ENCODE measurements around the gene DERL3. TPM values are rescaled to one million over a fixed set of nuclear protein-coding genes. Genes with fewer than 3 reads are reported as not detected.

DERL3 gene
- total and polyA plus RNA-seq, 4 donors: 6.1 to 15.1 (median 7.5) TPM

DNA sequence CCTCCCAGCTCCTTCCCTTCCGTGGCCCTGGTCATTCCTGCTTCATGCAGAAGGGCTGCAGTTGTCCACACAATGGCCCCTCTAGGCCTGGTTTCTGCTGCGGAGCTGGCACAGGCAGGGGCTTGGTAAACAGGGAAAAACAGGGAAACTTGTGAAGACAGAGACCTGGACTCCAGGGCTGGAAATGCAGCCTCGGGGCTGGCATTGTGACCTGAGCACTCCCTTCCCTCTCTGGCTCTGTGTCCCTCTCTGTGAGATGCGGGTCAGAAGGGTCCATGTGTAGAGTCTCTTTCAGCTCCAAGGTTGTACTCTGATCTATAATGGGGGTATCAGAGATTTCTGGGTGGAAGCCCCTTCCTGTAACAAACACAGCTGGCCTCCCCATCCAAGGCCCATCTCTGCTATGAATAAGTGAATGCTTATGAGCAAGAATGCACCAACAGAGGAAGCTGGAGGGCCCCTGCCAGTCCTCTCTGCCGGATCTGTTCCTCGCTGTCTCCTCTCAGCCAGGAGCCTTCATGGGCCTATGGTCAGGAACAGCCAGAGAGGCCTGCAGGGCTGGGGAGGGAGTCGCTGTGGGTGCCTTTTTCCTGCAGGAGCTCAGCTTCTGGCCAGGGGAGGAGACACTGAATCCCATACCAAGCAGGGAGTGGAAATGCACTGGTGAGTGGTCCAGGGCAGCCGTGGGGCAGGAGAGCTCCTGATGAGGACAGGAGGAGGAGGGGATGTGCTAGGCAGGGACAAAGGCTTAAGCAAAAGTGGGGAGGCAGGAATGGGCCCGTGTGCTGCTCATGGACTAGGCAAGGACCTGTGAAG lies 6.7 kb upstream of the DERL3 start:
- TF ChIP-seq, protein P1, sequence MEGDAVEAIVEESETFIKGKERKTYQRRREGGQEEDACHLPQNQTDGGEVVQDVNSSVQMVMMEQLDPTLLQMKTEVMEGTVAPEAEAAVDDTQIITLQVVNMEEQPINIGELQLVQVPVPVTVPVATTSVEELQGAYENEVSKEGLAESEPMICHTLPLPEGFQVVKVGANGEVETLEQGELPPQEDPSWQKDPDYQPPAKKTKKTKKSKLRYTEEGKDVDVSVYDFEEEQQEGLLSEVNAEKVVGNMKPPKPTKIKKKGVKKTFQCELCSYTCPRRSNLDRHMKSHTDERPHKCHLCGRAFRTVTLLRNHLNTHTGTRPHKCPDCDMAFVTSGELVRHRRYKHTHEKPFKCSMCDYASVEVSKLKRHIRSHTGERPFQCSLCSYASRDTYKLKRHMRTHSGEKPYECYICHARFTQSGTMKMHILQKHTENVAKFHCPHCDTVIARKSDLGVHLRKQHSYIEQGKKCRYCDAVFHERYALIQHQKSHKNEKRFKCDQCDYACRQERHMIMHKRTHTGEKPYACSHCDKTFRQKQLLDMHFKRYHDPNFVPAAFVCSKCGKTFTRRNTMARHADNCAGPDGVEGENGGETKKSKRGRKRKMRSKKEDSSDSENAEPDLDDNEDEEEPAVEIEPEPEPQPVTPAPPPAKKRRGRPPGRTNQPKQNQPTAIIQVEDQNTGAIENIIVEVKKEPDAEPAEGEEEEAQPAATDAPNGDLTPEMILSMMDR (IDR thresholded peaks at IDR 0.05; ENCODE audit: control extremely low read depth, extremely low read depth): no peak
- DNase-seq (no peak), ATAC-seq (ENCODE audit: insufficient read depth, low FRiP score) (no peak)
- H3K27me3 ChIP-seq (ENCODE audit: control insufficient read depth in 3 of 3, insufficient read depth in 3 of 3, low read length in 2 of 3): no peaks in the 10 kb centered on the region
- no peak overlapping the region for H3K4me3 ChIP-seq
- WGBS, 2 donors: 75 to 80% methylated on average over 9 of the region's 9 CpGs
- H3K4me1 ChIP-seq (ENCODE audit: control insufficient read depth in 5 of 5, insufficient read depth in 5 of 5, low read length in 5 of 5): peaks cover 6 to 25% (median 13%) of the 10 kb centered on the region in 5 donors
- H3K27ac ChIP-seq (ENCODE audit: low read depth in 1 of 2, low read length in 1 of 2): no peak overlapping the region
- no peaks in the 10 kb centered on the region for H3K36me3 ChIP-seq (ENCODE audit: control insufficient read depth in 4 of 4, insufficient read depth in 4 of 4, low read length in 4 of 4)
- H3K9me3 ChIP-seq (ENCODE audit: control insufficient read depth in 4 of 4, insufficient read depth in 3 of 4, low read length in 3 of 4): no peaks in the 10 kb centered on the region
- no peak overlapping the region for H3K9ac ChIP-seq (ENCODE audit: insufficient read depth in 1 of 2, low read length in 2 of 2)

DNA sequence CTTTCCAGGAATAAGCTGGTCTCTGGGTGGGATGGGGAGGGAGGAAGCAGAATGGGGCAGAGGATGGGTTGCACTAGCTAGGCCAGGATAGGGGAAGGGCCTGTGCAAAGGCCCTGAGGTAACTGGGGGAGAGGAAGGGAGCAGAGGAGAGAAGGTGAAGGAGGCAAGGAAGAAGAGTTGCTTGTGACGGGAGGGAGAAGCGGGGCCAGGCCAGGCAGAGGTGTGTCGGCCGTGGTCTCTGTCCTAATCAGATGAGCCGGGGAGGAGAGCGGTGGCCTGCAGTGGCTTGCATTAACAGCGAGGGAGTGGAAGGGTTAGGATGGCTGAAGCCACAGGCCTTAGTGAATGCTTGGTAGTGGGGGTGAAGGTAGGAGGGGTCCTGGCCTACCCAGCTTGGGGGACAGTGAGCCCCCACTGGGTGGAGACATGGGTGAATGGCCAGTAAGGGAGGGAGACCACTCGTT lies 6.0 kb upstream of the DERL3 start:
- DNase-seq (no peak), ATAC-seq (ENCODE audit: insufficient read depth, low FRiP score) (no peak)
- TF ChIP-seq, protein P1 (IDR thresholded peaks at IDR 0.05; ENCODE audit: control extremely low read depth, extremely low read depth): no peak
- Histone ChIP-seq H3K27ac (ENCODE audit: low read depth in 1 of 2, low read length in 1 of 2) (no peak overlapping the region), H3K9ac (ENCODE audit: insufficient read depth in 1 of 2, low read length in 2 of 2) (no peak overlapping the region), H3K9me3 (ENCODE audit: control insufficient read depth in 4 of 4, insufficient read depth in 3 of 4, low read length in 3 of 4) (no peaks in the 10 kb centered on the region), H3K36me3 (ENCODE audit: control insufficient read depth in 4 of 4, insufficient read depth in 4 of 4, low read length in 4 of 4) (no peaks in the 10 kb centered on the region), H3K27me3 (ENCODE audit: control insufficient read depth in 3 of 3, insufficient read depth in 3 of 3, low read length in 2 of 3) (no peaks in the 10 kb centered on the region), H3K4me1 (ENCODE audit: control insufficient read depth in 5 of 5, insufficient read depth in 5 of 5, low read length in 5 of 5) (peaks cover 7 to 25% (median 13%) of the 10 kb centered on the region in 5 donors), H3K4me3 (no peak overlapping the region)
- 73 to 80% methylated on average over 8 of the region's 8 CpGs for WGBS, 2 donors

DNA sequence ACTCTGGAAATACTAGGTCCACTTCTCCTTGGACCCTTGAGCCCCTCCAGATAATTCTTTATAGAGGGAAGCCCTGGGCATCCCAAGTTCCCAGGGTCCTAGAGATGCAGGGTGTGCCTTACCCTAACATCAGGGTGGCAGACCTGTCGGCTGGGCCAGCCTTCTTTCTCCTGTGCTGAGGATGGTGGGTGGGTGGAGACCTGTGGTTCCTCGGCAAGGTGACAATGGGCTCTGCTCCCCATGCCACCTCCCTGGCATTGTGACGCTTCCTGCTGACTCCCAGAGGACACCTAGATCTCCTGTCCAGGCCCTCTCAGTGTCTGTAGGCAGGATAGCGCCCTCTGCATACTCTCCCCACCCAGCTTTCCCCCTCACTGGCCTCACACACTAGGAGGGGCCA lies 3.8 kb upstream of the DERL3 start:
- TF ChIP-seq, protein P1 (IDR thresholded peaks at IDR 0.05; ENCODE audit: control extremely low read depth, extremely low read depth): no peak
- no peaks in the 10 kb centered on the region for H3K9me3 ChIP-seq (ENCODE audit: control insufficient read depth in 4 of 4, insufficient read depth in 3 of 4, low read length in 3 of 4)
- no peaks in the 10 kb centered on the region for H3K36me3 ChIP-seq (ENCODE audit: control insufficient read depth in 4 of 4, insufficient read depth in 4 of 4, low read length in 4 of 4)
- no peaks in the 10 kb centered on the region for H3K27me3 ChIP-seq (ENCODE audit: control insufficient read depth in 3 of 3, insufficient read depth in 3 of 3, low read length in 2 of 3)
- H3K4me3 ChIP-seq: no peak overlapping the region
- no peak for ATAC-seq (ENCODE audit: insufficient read depth, low FRiP score)
- H3K27ac ChIP-seq (ENCODE audit: low read depth in 1 of 2, low read length in 1 of 2): no peak overlapping the region
- H3K4me1 ChIP-seq (ENCODE audit: control insufficient read depth in 5 of 5, insufficient read depth in 5 of 5, low read length in 5 of 5): peaks cover 9 to 31% (median 17%) of the 10 kb centered on the region in 5 donors
- DNase-seq: no peak
- 87 to 91% methylated on average over 4 of the region's 4 CpGs for WGBS, 2 donors
- H3K9ac ChIP-seq (ENCODE audit: insufficient read depth in 1 of 2, low read length in 2 of 2): no peak overlapping the region

Measured in lung (tissue), 12 donors.